ENCODE data around the gene THUMPD2. TPM values are rescaled to one million over a fixed set of nuclear protein-coding genes. Genes with fewer than 3 reads are reported as not detected.
"Not testable (repeated sequence)": the region's sequence is repeated elsewhere in the genome, so short reads cannot be mapped to it uniquely, and the experiment has no call there.

The THUMPD2 gene, protein sequence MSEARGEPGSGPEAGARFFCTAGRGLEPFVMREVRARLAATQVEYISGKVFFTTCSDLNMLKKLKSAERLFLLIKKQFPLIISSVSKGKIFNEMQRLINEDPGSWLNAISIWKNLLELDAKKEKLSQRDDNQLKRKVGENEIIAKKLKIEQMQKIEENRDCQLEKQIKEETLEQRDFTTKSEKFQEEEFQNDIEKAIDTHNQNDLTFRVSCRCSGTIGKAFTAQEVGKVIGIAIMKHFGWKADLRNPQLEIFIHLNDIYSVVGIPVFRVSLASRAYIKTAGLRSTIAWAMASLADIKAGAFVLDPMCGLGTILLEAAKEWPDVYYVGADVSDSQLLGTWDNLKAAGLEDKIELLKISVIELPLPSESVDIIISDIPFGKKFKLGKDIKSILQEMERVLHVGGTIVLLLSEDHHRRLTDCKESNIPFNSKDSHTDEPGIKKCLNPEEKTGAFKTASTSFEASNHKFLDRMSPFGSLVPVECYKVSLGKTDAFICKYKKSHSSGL
- total RNA-seq, result 13.3 and 15.9 TPM in 2 replicates

- intact Hi-C loops (cut with micrococcal nuclease), result loop anchor here (1.0 to 5.0 kb wide), 5 partner anchors 143 to 904 kb away; partner anchors contain the start of genes DHX57 and MORN2
Measured at GRCh38 chr2:39778775-39779340, at the start of gene THUMPD2. Gene THUMPD2 (minus strand): TSS chr2:39779258. CDS start chr2:39779239, 19 bp downstream.

DNA sequence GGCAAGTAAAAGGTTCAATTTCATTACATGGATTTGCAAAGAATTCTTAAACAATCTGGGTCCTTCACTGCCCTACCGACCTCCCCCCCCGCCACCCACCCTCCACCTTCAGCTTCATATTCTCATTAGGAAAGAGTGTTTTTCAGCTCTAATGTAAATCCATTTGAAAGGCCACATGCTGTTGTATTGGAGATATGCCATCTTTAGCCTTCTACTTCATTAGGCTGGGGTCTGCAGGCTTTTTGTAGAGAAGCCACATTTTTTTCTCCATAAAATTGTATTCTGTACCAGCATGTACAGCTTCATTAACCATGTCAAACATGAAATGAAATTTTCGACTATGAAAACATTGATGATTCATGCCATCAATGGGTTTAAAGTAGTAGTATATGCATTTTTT lies 42.8 kb upstream of the THUMPD2 start:
- intact Hi-C loops (cut with micrococcal nuclease), result no loop called here

DNA sequence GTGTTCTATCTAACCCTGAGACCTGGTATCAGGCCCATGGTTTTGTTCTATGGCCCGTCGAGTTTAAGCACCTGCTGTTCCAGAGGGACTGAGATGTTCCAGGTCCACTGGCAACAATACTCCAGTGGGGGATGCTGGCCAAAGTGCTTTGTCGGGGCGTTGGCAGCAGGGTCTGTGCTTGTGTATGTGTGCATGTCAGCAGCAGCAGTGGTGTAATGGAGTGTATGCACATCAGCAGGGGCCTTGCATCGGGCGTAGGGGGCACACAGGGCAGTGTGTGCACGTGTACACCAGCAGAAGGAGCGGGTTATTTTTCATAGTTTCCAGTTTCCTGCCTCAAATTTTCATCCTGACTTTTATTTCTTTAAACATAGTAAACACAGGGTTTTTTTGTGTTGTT lies 37.8 kb upstream of the THUMPD2 start:
- intact Hi-C loops (cut with micrococcal nuclease), result no loop called here

DNA sequence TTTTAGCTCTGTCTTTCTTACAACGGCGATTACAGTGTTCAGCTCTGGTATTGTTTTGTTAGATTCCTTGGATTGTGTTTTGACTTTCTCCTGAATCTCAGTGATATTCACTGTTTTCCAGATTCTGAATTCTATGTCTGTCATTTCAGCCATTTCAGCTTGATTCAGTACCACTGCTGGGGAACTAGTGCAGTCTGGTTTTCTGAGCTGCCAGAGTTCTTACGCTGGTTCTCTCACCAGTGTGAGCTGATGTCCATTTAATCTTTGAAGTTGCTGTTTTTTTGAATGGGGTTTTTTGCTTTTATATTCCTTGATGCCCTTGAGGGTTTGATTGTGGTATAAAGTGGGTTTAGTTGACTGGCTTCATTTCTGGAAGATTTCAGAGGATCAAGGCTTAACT lies 37.4 kb upstream of the THUMPD2 start:
- intact Hi-C loops (cut with micrococcal nuclease), result no loop called here

DNA sequence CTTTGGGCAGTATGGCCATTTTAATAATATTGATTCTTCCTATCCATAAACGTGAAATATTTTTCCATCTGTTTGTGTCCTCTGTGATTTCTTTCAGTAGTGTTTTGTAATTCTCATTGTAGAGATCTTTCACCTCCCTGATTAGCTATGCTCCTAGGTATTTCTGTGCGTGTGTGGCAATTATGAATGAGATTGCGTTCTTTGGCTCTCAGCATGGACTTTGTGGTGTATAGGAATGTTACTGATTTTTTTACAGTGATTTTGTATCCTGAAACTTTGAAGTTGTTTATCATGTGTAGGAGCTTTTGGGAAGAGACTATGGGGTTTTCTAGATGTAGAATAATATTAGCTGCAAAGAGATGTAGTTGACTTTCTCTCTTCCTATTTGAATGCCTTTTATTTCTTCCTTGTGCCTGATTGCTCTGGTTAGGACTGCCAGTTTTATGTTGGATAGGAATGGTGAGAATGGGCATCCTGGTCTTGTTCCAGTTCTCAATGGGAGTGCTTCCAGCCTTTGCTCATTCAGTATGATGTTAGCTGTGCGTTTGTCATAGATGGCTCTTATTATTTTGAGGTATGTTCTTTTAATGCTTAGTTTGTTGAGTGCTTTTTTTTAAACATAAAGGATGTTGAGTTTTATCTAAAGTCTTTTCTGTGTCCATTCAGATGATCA lies 27.0 kb upstream of the THUMPD2 start:
- intact Hi-C loops (cut with micrococcal nuclease), result no loop called here

- intact Hi-C loops (cut with micrococcal nuclease), result no loop called here
Measured at GRCh38 chr2:39803839-39804238, 24.8 kb upstream of the THUMPD2 start.

GRCh38 chr2:39800752-39801151 lies 21.7 kb upstream of the THUMPD2 start:
- intact Hi-C loops (cut with micrococcal nuclease), result no loop called here

DNA sequence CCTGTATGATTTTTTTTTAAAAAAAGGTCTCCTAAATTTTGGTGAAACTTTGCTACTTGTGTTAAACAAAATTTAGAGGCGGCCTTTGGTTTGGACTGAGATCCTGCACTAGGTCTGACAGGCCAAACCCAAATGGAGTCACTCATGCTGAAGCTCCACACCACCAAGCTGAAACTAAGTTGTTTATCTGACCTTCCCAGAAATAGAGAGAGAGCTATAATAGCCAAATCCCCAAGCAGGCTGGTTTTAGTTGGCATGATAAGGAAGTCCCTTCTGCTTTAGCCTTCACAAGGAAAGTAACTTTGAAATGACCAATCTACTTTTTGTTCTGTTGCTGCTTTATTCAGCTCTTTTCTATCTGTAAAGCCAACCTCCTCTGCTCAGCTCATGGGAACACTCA lies 17.1 kb upstream of the THUMPD2 start:
- intact Hi-C loops (cut with micrococcal nuclease), result no loop called here

GRCh38 chr2:39790216-39790818 lies 11.3 kb upstream of the THUMPD2 start:
- intact Hi-C loops (cut with micrococcal nuclease), result not testable (repeated sequence)

GRCh38 chr2:39787950-39788349 lies 8.9 kb upstream of the THUMPD2 start:
- intact Hi-C loops (cut with micrococcal nuclease), result no loop called here

DNA sequence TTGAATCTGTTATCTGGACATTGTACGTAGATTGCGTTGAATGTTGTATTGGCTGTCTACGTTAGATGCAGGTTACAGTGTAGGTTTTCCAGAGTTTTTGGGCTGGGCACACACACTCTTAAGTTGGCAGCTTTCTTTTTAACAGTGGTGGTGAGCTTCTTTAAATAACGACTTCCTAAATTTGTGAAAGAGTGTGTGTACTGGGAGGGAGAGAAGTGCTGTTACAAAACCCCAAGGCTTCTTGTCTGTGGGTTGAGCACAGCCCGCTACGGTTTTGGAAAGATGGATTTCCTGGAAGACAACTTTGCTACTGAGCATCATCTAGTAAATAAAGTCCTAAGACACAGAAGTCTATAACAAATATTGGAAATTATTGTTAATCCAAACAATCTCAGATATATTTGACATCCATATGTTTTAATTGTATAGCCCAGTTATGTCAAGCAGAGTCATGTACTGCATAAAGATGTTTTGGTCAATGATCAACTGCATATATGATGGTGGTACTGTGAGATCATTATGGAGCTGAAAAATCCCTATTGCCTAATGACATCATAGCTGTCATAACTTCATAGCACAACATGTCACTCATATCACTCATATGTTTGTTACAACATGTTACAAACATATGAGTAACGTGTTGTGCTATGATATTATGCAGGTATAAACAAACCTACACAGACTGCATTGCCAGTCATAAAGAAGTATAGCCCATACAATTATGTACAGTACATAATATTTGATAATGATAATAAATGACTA lies 7.9 kb upstream of the THUMPD2 start:
- intact Hi-C loops (cut with micrococcal nuclease), result no loop called here

DNA sequence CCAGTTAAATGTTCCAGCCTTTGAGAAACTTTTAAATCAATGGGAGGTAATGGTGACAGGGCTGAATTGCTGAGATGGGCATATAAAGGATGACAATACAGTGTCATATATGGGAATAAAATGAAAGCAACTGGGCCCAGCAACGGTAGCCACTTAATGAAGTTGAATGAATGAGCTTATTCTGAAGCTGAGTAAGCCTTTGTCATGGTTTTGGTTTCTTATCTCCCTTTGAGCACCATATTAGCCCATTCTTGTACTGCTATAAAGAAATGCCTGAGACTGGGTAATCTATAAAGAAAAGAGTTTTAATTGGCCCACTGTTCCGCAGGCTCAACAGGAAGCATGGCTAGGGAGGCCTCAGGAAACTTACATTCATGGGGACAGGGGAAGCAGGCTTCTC lies 3.5 kb upstream of the THUMPD2 start:
- intact Hi-C loops (cut with micrococcal nuclease), result no loop called here

- intact Hi-C loops (cut with micrococcal nuclease), result no loop called here
Measured at GRCh38 chr2:39781697-39782096, 2.6 kb upstream of the THUMPD2 start.

- intact Hi-C loops (cut with micrococcal nuclease), result no loop called here
Measured at GRCh38 chr2:39780825-39781600, 2.0 kb upstream of the THUMPD2 start.

- intact Hi-C loops (cut with micrococcal nuclease), result loop anchor here (2.0 to 5.0 kb wide), 4 partner anchors 142 to 403 kb away; no protein-coding TSS in a partner anchor
Measured at GRCh38 chr2:39779927-39780326, 869 bp upstream of the THUMPD2 start.

- intact Hi-C loops (cut with micrococcal nuclease), result loop anchor here (2.0 to 5.0 kb wide), 4 partner anchors 143 to 402 kb away; no protein-coding TSS in a partner anchor
Measured at GRCh38 chr2:39779341-39779851, 338 bp upstream of the THUMPD2 start.

GRCh38 chr2:39778233-39778632 lies 825 bp downstream of the THUMPD2 start:
- intact Hi-C loops (cut with micrococcal nuclease), result loop anchor here (1.0 to 5.0 kb wide), 5 partner anchors 144 to 903 kb away; partner anchors contain the start of genes DHX57 and MORN2

- intact Hi-C loops (cut with micrococcal nuclease), result no loop called here
Measured at GRCh38 chr2:39772812-39773152, 6.3 kb downstream of the THUMPD2 start.

GRCh38 chr2:39772086-39772811 lies 6.8 kb downstream of the THUMPD2 start:
- intact Hi-C loops (cut with micrococcal nuclease), result no loop called here
